Memory B cell (primary cell): ENCODE results near the gene IP6K1.
"Not testable (repeated sequence)": the region's sequence is repeated elsewhere in the genome, so short reads cannot be mapped to it uniquely, and the experiment has no call there.

Experiments used
- ATAC-seq: fragments of 150-1000 bp; cut with Tn5 transposase; 2 replicates; pipeline ENCODE4 v1.10.0; 2021; ENCODE audit warnings: low read depth, mild to moderate bottlenecking, moderate library complexity
- DNase-seq, 2 donors: peaks; one replicate each; pipeline ENCODE4 v3.0.0; 2022; ENCODE audit warnings: low spot score in 2 of 2
- H3K27ac Mint-ChIP-seq: one replicate; pipeline ENCODE4 v1.8.0; 2022; ENCODE audit warnings: mild to moderate bottlenecking, moderate library complexity, mixed read lengths
- H3K27me3 Mint-ChIP-seq: one replicate; pipeline ENCODE4 v1.8.0; 2022; ENCODE audit warnings: mixed read lengths
- H3K36me3 Mint-ChIP-seq: one replicate; pipeline ENCODE4 v1.8.0; 2022; ENCODE audit warnings: mild to moderate bottlenecking, mixed read lengths
- H3K4me1 Mint-ChIP-seq: one replicate; pipeline ENCODE4 v1.8.0; 2022; ENCODE audit warnings: mixed read lengths
- H3K4me3 Mint-ChIP-seq: one replicate; pipeline ENCODE4 v1.8.0; 2022; ENCODE audit warnings: mild to moderate bottlenecking, moderate library complexity, mixed read lengths
- H3K9me3 Mint-ChIP-seq: one replicate; pipeline ENCODE4 v1.8.0; 2022; ENCODE audit warnings: mixed read lengths

IP6K1 gene

DNA sequence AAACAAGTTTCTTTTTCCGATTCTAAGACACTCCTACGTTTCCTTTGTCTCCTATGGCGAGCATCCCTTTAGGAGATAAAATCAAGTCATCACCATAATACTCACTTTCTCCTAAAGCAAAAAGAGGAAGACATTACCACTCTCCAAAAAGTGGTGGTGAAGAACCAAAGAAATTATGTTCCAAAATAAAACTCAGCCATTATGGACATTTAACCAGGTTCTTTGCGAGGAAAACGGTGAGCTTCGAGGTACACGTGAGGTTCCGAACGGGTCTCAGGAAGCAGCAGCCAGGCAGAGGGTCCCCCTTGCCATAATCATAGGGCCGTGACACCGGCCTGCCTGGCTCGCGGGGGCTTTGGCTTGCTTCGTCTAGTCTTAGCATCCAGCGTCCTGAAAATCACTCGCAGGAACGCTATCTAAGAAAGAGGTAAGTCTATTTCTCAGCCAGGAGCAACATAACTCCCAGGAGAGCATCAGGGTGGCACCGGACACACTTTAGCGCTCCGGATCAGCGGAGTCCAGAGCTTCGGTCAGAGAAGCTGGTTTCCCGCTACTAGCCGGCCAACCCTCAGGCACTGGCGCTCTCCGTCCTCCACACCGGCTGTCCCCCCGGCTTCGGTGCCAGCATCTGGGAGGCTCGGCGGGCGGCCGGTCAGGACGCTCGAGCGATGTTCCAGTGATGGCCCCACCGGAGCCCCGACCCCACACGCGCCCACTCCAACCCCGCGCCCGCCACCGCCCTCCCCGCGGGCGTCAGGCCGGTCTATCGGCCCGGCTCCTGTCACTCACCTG, 581 bp downstream of the IP6K1 start:
- Mint-ChIP-seq H3K4me1 (peaks cover 20% of the 10 kb centered on the region), H3K27ac (peak overlapping the region; percentile 97), H3K36me3 (peaks cover 3% of the 10 kb centered on the region), H3K9me3 (no peaks in the 10 kb centered on the region), H3K4me3 (peak overlapping the region; percentile 91), H3K27me3 (no peaks in the 10 kb centered on the region)
- DNase-seq (no peak), ATAC-seq (peak; percentile 34)

DNA sequence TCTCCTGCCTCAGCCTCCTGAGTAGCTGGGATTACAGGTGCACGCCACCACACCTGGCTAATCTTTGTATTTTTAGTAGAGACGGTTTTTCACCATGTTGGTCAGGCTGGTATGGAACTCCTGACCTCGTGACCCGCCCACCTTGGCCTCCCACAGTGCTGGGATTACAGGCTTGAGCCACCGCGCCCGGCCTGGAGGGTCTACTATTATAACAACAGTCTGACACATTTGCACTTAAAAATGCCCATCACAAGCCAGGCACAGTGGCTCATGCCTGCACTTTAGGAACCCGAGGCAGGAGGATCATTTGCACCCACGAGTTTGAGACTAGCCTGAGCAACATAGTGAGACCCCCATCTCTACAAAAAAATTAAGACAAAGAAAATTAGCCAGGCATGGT, 4.1 kb downstream of the IP6K1 start:
- H3K27me3 Mint-ChIP-seq, H3K9me3 Mint-ChIP-seq, DNase-seq, H3K27ac Mint-ChIP-seq, ATAC-seq, H3K36me3 Mint-ChIP-seq: not testable (repeated sequence)
- Mint-ChIP-seq H3K4me3 (peak overlapping the region; percentile 21), H3K4me1 (peaks cover 26% of the 10 kb centered on the region)

DNA sequence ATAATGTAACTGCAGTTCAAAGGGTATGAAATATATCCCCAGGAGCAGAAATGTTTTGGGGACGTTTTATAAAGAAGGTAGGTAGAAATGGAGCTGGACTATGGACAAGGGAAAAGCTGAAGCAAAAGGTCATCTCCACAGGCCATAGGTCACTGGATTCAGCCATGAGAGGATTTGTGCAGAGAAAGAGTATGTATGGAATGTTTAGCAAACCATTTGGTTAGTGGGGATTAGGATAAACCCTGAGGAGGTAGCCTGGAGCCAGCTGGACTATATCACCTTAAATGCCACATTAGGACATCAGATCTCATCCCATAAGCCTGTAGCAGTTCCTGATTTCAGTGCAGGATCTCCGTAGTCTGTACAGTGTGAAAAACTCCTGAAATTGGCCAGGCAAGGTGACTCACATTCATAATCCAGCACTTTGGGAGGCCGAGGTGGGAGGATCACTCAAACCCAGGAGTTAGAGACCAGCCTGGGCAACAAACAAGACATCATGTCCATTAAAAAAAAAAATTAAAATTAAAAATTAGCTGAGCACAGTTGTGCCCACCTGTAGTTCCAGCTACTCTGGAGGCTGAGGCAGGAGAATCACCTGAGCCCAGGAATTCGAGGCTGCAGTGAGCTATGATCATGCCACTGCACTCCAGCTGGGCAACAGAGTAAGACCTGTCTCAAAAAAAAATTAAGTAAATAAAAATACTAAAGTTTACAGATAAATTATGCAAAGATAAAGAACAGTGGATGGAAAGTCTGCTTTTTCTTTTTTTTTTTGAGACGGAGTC, 4.7 kb downstream of the IP6K1 start:
- no peaks in the 10 kb centered on the region for H3K27me3 Mint-ChIP-seq
- ATAC-seq (no peak), DNase-seq (no peak)
- H3K27ac Mint-ChIP-seq, result peak overlapping the region; percentile 41
- peaks cover 9% of the 10 kb centered on the region for H3K36me3 Mint-ChIP-seq
- no peak overlapping the region for H3K4me3 Mint-ChIP-seq
- peaks cover 21% of the 10 kb centered on the region for H3K4me1 Mint-ChIP-seq
- no peaks in the 10 kb centered on the region for H3K9me3 Mint-ChIP-seq

DNA sequence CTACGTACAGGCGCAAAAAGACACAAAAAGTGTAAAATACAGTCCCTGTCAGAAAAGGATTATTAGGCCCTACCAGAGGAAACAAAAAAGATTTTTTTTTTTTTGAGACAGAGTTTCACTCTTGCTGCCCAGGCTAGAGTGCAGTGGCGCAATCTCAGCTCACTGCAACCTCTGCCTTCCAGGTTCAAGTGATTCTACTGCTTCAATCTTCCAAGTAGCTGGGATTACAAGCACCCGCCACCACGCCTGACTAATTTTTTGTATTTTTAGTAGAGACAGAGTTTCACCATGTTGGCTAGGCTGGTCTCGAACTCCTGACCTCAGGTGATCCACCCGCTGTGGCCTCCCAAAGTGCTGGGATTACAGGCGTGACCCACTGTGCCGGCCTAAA, 5.4 kb downstream of the IP6K1 start:
- H3K27ac Mint-ChIP-seq, result peak overlapping the region; percentile 41
- not testable (repeated sequence) for ATAC-seq, H3K27me3 Mint-ChIP-seq, H3K36me3 Mint-ChIP-seq, DNase-seq, H3K9me3 Mint-ChIP-seq, H3K4me3 Mint-ChIP-seq
- peaks cover 20% of the 10 kb centered on the region for H3K4me1 Mint-ChIP-seq

DNA sequence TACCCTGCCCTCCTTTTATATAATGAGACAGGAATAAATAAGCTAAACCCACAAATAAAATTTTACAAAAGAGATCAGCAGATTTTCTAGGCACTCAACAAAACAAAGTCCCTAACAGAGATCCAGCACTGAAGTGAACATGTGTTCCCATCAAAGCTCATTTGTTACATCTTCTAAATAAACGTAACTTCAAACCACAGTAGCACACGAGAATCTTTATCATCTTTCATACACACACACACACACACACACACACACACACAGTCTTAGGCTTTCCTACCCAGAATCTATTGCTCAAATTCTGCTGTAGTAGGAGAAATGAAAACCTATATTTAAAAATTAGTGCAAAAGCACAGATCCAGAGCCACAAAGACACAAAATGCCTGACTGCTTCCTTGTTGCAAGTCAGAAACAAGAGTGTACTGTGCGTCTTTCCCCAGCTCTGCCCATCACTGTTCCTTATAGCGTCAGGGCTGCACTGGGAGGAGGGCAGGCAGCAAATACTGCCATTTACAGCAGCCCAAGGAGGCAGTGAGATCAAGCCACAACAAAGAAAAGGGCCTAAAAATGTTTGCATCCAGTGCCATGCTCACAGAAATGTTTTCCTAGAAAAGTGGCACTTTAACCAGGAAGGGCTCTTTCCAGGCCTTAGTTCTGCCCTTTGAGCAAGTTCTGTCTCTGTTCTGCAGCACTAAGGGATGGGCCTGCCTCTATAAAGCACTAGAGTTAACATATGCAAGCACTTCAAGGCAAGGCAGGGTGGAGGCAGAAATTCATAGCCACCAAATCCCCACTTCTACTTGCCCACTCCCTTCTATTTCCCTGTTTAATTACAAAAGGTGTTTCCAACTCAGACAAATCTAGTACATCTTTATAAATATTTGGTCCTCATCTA, 6.0 kb downstream of the IP6K1 start:
- no peaks in the 10 kb centered on the region for H3K27me3 Mint-ChIP-seq
- no peak for ATAC-seq
- peaks cover 9% of the 10 kb centered on the region for H3K36me3 Mint-ChIP-seq
- H3K27ac Mint-ChIP-seq, result peak overlapping the region; percentile 47
- DNase-seq, result no peak
- H3K4me1 Mint-ChIP-seq, result peaks cover 17% of the 10 kb centered on the region
- no peaks in the 10 kb centered on the region for H3K9me3 Mint-ChIP-seq
- no peak overlapping the region for H3K4me3 Mint-ChIP-seq

DNA sequence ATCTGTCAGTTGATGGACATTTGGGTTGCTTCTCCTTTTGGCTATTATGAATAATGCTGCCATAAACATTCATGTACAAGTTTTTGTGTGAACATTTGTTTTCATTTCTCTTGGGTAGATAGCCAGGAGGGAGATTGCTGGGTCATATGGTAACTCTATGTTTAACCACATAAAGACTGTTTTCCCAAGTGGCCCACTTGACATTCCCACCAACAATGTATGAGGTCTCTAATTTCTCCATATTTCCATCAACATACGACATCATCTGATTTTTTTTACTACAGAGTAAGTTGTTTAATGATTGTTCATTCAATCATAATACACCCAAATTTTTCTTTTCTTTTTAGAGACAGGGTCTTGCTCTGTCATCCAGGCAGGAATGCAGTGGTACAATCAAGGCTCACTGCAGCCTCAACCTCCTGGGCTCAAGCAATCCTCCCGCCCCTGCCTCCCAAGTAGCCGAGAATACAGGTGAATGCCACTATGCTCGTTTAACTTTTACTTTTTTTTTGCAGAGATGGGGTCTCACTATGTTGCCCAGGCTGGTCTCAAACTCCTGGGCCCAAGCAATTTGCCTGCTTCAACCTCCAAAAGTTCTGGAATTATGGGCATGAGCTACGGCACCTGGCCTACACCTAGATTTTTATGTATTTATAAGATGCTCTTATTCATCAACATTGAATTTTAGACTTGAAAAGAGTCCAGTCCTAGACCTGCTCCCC, 6.8 kb downstream of the IP6K1 start:
- H3K27me3 Mint-ChIP-seq, result no peaks in the 10 kb centered on the region
- DNase-seq (no peak), ATAC-seq (no peak)
- H3K4me1 Mint-ChIP-seq, result peaks cover 17% of the 10 kb centered on the region
- no peaks in the 10 kb centered on the region for H3K9me3 Mint-ChIP-seq
- peak overlapping the region; percentile 47 for H3K27ac Mint-ChIP-seq
- H3K4me3 Mint-ChIP-seq, result no peak overlapping the region
- H3K36me3 Mint-ChIP-seq, result peaks cover 11% of the 10 kb centered on the region

DNA sequence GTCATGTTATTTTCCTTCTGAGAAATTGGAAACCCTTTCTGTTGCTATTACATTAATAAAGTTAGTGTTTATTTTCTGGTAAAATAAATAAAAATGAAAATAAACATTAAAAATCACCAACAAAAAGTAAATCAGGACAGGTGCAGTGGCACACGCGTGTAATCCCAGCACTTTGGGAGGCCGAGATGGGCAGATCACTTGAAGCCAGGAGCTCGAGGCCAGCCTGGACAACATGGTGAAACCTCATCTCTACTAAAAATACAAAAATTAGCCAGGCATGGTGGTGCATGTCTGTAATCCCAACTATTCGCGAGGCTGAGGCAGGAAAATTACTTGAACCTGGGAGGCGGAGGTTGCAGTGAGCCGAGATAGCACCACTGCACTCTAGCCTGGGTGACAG, 10.2 kb downstream of the IP6K1 start:
- H3K36me3 Mint-ChIP-seq, result not testable (repeated sequence)

DNA sequence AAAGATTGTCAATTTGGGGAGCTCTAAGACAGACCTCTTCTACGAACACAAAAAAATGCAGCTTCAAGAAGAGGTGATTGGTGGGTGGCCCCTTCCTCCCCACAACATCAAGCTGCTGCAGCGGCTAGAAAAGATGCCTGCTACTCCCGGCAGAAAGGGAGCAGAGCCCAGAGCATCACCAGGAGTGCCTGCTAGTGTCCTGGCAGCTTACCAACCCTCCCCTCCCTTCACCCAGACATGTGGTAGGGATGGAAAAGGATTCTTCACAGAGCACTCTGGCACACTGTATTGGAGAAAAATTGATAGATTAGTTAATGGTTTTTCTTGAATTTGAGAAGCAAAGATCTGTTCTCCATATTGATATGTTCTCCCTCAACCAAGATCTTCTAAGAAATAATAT, 10.8 kb downstream of the IP6K1 start:
- no peak overlapping the region for H3K4me3 Mint-ChIP-seq
- H3K27ac Mint-ChIP-seq, result no peak overlapping the region
- no peaks in the 10 kb centered on the region for H3K27me3 Mint-ChIP-seq
- H3K4me1 Mint-ChIP-seq, result peaks cover 12% of the 10 kb centered on the region
- peaks cover 8% of the 10 kb centered on the region for H3K36me3 Mint-ChIP-seq
- no peaks in the 10 kb centered on the region for H3K9me3 Mint-ChIP-seq
- ATAC-seq (no peak), DNase-seq (no peak)

More for the DNA sequence above, 10.2 kb downstream of the IP6K1 start:
- not testable (repeated sequence) for H3K4me3 Mint-ChIP-seq, ATAC-seq, DNase-seq, H3K27ac Mint-ChIP-seq, H3K9me3 Mint-ChIP-seq, H3K27me3 Mint-ChIP-seq
- peaks cover 12% of the 10 kb centered on the region for H3K4me1 Mint-ChIP-seq

DNA sequence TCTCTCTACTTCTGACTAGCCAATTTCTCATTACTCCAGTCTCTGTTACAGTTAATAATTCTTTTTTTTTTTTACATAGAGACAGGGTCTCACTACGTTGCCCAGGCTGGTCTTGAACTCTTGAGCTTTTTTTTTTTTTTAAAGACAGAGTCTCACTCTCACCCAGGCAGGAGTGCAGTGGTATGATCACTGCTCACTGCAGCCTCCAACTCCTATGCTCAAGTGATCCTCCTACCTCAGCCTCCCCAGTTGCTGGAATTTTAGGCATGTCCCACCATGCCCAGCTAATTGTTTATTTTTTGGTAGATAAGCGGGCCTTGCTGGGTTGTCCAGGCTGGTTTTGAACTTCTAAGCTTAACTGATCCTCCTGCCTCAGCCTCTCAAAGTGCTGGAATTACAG, 13.6 kb downstream of the IP6K1 start:
- Mint-ChIP-seq H3K4me1 (peaks cover 7% of the 10 kb centered on the region), H3K9me3 (no peaks in the 10 kb centered on the region), H3K27ac (no peak overlapping the region), H3K4me3 (no peak overlapping the region), H3K36me3 (peaks cover 4% of the 10 kb centered on the region), H3K27me3 (no peaks in the 10 kb centered on the region)
- DNase-seq, result no peak
- no peak for ATAC-seq

DNA sequence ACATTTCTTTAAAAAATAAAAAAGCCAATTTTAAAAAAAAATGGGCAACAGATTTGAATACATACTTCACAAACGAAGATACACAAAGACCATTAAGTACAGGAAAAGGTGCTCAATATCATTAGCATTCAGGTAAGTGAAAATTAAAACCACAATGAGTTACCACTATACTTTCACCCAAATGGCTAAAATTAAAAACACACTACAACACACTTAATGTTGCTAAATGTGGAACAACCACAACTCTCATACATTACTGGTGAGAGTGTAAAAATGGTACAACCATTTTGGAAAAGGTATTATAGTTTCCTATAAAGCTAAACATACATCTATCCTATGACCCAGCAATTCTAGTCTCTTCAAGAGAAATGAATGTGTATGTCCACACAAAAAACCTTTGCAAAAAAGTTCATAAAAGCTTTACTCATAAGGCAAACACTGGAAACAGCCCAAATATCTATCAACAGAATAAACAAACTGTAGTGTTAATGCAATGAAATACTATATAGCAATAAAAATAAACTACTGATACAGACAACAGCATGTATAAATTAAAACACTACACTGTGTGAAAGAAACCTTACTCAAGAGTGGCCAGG, 14.9 kb downstream of the IP6K1 start:
- peaks cover 8% of the 10 kb centered on the region for H3K4me1 Mint-ChIP-seq
- H3K4me3 Mint-ChIP-seq, result no peak overlapping the region
- DNase-seq (no peak), ATAC-seq (no peak)
- H3K36me3 Mint-ChIP-seq, result peaks cover 4% of the 10 kb centered on the region
- no peaks in the 10 kb centered on the region for H3K27me3 Mint-ChIP-seq
- H3K27ac Mint-ChIP-seq, result no peak overlapping the region
- H3K9me3 Mint-ChIP-seq, result no peaks in the 10 kb centered on the region

DNA sequence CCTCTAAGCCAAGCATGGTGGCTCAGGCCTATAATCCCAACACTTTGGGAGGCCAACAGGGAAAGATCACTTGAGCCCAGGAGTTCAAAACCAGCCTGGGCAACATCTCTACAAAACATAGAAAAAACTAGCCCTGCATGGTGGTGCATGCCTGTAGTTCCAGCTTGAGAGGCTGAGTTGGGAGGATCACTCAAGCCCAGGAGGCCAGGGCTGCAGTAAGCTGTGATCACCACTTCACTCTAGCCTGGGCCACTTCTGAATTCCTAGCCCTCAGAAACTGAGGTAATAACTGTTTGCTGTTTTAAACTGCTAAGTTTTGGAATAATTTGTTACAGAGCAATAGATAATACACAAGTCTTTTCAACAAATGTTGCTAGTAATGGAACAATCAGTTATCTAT, 16.4 kb downstream of the IP6K1 start:
- H3K4me1 Mint-ChIP-seq, result peaks cover 5% of the 10 kb centered on the region

DNA sequence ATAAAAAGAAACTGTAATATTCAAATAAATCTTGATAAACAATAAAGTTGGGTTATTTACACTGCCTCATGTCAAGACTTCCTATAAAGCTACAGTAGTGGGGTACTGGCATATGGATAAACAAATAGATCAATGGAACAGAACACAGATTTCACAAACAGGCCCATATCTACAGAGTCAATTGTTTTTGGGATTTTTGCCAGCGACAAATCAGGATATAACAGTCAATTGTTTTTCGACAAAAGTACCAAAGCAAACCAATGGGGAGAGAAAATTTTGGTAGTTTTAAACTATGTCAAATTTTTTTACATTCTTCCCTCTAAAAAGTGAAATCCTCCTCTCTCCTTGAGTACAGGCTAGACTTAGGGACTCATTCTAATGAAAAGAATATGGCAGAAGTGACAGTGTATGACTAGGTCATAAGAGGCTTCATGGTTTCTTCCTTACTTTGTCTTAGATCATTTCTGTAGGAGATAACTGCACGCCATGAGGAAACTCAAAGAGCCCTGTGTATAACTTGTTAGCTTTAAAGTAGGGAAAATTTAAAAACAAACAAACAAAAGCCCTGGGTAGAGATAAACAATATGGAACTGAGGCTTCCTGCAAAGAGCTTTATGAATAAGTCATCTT, 16.9 kb downstream of the IP6K1 start:
- DNase-seq, result no peak
- peaks cover 8% of the 10 kb centered on the region for H3K36me3 Mint-ChIP-seq
- peak overlapping the region; percentile 45 for H3K27ac Mint-ChIP-seq

More for the DNA sequence above, 16.4 kb downstream of the IP6K1 start:
- Mint-ChIP-seq H3K9me3 (no peaks in the 10 kb centered on the region), H3K27ac (peak overlapping the region; percentile 45), H3K36me3 (peaks cover 4% of the 10 kb centered on the region), H3K27me3 (no peaks in the 10 kb centered on the region), H3K4me3 (no peak overlapping the region)
- ATAC-seq (no peak), DNase-seq (no peak)

DNA sequence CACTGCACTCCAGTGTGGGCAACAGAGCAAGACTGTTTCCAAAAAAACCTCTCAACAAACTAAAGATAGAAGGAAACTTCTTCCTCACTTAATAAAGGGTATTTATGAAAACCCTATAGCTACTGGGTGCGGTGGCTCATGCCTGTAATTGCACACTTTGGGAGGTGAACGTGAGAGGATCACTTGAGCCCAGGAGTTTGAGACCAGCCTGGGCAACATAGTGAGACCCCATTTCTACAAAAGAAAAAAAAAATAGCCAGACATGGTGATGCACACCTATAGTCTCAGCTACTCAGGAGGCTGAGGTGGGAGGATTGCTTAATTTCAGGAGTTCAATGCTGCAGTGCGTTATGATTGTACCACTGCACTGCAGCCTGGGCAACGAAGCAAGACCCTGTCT, 22.4 kb downstream of the IP6K1 start:
- Mint-ChIP-seq H3K27me3 (no peaks in the 10 kb centered on the region), H3K9me3 (no peaks in the 10 kb centered on the region), H3K27ac (no peak overlapping the region), H3K4me1 (peaks cover 12% of the 10 kb centered on the region), H3K4me3 (no peak overlapping the region), H3K36me3 (peaks cover 11% of the 10 kb centered on the region)
- ATAC-seq, result no peak
- no peak for DNase-seq

More for the DNA sequence above, 16.9 kb downstream of the IP6K1 start:
- Mint-ChIP-seq H3K9me3 (no peaks in the 10 kb centered on the region), H3K4me1 (peaks cover 5% of the 10 kb centered on the region), H3K27me3 (no peaks in the 10 kb centered on the region), H3K4me3 (no peak overlapping the region)
- ATAC-seq, result no peak
